Mucosa of stomach (tissue), 1 donor: ENCODE data around the gene CADM4.
"Not testable (repeated sequence)": the region's sequence is repeated elsewhere in the genome, so short reads cannot be mapped to it uniquely, and the experiment has no call there.

Experiments used
- H3K27me3 ChIP-seq: one replicate; pipeline ENCODE4 v1.7.0; 2013; ENCODE audit warnings: mild to moderate bottlenecking, low read length; ENCODE audit not compliant: control insufficient read depth, insufficient read depth
- H3K36me3 ChIP-seq: one replicate; pipeline ENCODE4 v1.7.0; 2013; ENCODE audit warnings: low read length; ENCODE audit not compliant: control insufficient read depth, insufficient read depth
- H3K4me1 ChIP-seq: one replicate; pipeline ENCODE4 v1.7.0; 2013; ENCODE audit warnings: mild to moderate bottlenecking, low read length; ENCODE audit not compliant: control insufficient read depth, insufficient read depth
- H3K4me3 ChIP-seq: one replicate; pipeline ENCODE4 v1.7.0; 2013; ENCODE audit warnings: low read length
- H3K9ac ChIP-seq: one replicate; pipeline ENCODE4 v1.7.0; 2013; ENCODE audit warnings: mild to moderate bottlenecking, low read length, moderate library complexity
- H3K9me3 ChIP-seq: one replicate; pipeline ENCODE4 v1.7.0; 2013; ENCODE audit warnings: mild to moderate bottlenecking, low read length, moderate library complexity; ENCODE audit not compliant: control insufficient read depth
- donor health status: Pancreatic carcinoma.

CADM4 gene

GRCh38 chr19:43660301-43660970, 20.8 kb upstream of the CADM4 start:
- H3K36me3 ChIP-seq: peaks cover 4% of the 10 kb centered on the region
- H3K9ac ChIP-seq: no peak overlapping the region
- H3K9me3 ChIP-seq: no peaks in the 10 kb centered on the region
- H3K27me3 ChIP-seq: no peaks in the 10 kb centered on the region
- no peak overlapping the region for H3K4me3 ChIP-seq
- no peaks in the 10 kb centered on the region for H3K4me1 ChIP-seq

- no peak overlapping the region for H3K9ac ChIP-seq
- no peaks in the 10 kb centered on the region for H3K4me1 ChIP-seq
- H3K4me3 ChIP-seq: no peak overlapping the region
- no peaks in the 10 kb centered on the region for H3K9me3 ChIP-seq
- H3K27me3 ChIP-seq: no peaks in the 10 kb centered on the region
- H3K36me3 ChIP-seq: no peaks in the 10 kb centered on the region
Measured at GRCh38 chr19:43658494-43658893, 18.8 kb upstream of the CADM4 start.

- Histone ChIP-seq H3K27me3 (no peaks in the 10 kb centered on the region), H3K4me3 (no peak overlapping the region), H3K9ac (no peak overlapping the region), H3K9me3 (no peaks in the 10 kb centered on the region), H3K4me1 (no peaks in the 10 kb centered on the region), H3K36me3 (no peaks in the 10 kb centered on the region)
Measured at GRCh38 chr19:43658001-43658400, 18.4 kb upstream of the CADM4 start.

- Histone ChIP-seq H3K9me3 (no peaks in the 10 kb centered on the region), H3K36me3 (no peaks in the 10 kb centered on the region), H3K9ac (no peak overlapping the region), H3K4me1 (no peaks in the 10 kb centered on the region), H3K27me3 (no peaks in the 10 kb centered on the region), H3K4me3 (no peak overlapping the region)
Measured at GRCh38 chr19:43656436-43656835, 16.8 kb upstream of the CADM4 start.

- Histone ChIP-seq H3K27me3 (no peaks in the 10 kb centered on the region), H3K36me3 (no peaks in the 10 kb centered on the region), H3K9ac (peak overlapping the region; percentile 7), H3K9me3 (no peaks in the 10 kb centered on the region), H3K4me1 (no peaks in the 10 kb centered on the region), H3K4me3 (no peak overlapping the region)
Measured at GRCh38 chr19:43652546-43652874, 12.9 kb upstream of the CADM4 start.

- Histone ChIP-seq H3K4me1 (no peaks in the 10 kb centered on the region), H3K9ac (peak overlapping the region; percentile 7), H3K36me3 (no peaks in the 10 kb centered on the region), H3K4me3 (no peak overlapping the region), H3K27me3 (no peaks in the 10 kb centered on the region), H3K9me3 (no peaks in the 10 kb centered on the region)
Measured at GRCh38 chr19:43651758-43652545, 12.3 kb upstream of the CADM4 start.

- H3K4me3 ChIP-seq, H3K27me3 ChIP-seq, H3K36me3 ChIP-seq, H3K4me1 ChIP-seq, H3K9me3 ChIP-seq, H3K9ac ChIP-seq: not testable (repeated sequence)
Measured at GRCh38 chr19:43650276-43650675, 10.6 kb upstream of the CADM4 start.

- Histone ChIP-seq H3K4me1 (no peaks in the 10 kb centered on the region), H3K9ac (no peak overlapping the region), H3K9me3 (no peaks in the 10 kb centered on the region), H3K36me3 (peaks cover 5% of the 10 kb centered on the region), H3K4me3 (no peak overlapping the region), H3K27me3 (no peaks in the 10 kb centered on the region)
Measured at GRCh38 chr19:43649514-43649913, 9.9 kb upstream of the CADM4 start.

- Histone ChIP-seq H3K9ac (no peak overlapping the region), H3K4me3 (no peak overlapping the region), H3K9me3 (no peaks in the 10 kb centered on the region), H3K27me3 (no peaks in the 10 kb centered on the region), H3K4me1 (no peaks in the 10 kb centered on the region), H3K36me3 (peaks cover 5% of the 10 kb centered on the region)
Measured at GRCh38 chr19:43648633-43649032, 9.0 kb upstream of the CADM4 start.

GRCh38 chr19:43644181-43644580, 4.5 kb upstream of the CADM4 start:
- peaks cover 5% of the 10 kb centered on the region for H3K36me3 ChIP-seq
- H3K9ac ChIP-seq: no peak overlapping the region
- H3K27me3 ChIP-seq: peaks cover 8% of the 10 kb centered on the region
- H3K4me1 ChIP-seq: peaks cover 8% of the 10 kb centered on the region
- no peaks in the 10 kb centered on the region for H3K9me3 ChIP-seq
- H3K4me3 ChIP-seq: no peak overlapping the region

GRCh38 chr19:43643326-43643725, 3.7 kb upstream of the CADM4 start:
- Histone ChIP-seq H3K9me3 (peaks cover 5% of the 10 kb centered on the region), H3K4me1 (peaks cover 13% of the 10 kb centered on the region), H3K27me3 (peaks cover 17% of the 10 kb centered on the region), H3K4me3 (no peak overlapping the region), H3K9ac (no peak overlapping the region), H3K36me3 (peaks cover 5% of the 10 kb centered on the region)

- peaks cover 21% of the 10 kb centered on the region for H3K27me3 ChIP-seq
Measured at GRCh38 chr19:43642531-43642930, 2.9 kb upstream of the CADM4 start.

More at GRCh38 chr19:43642531-43642930, 2.9 kb upstream of the CADM4 start:
- Histone ChIP-seq H3K4me3 (no peak overlapping the region), H3K9ac (no peak overlapping the region), H3K4me1 (peaks cover 13% of the 10 kb centered on the region), H3K36me3 (peaks cover 5% of the 10 kb centered on the region), H3K9me3 (peaks cover 5% of the 10 kb centered on the region)
